Sigmoid colon (tissue), 4 donors: ENCODE data around the gene CAMK1D.

ENCODE experiments used
- EP300 ChIP-seq, 4 donors: sonication (generic); formaldehyde crosslinking; IDR thresholded peaks; one replicate each; pipeline ENCODE4 v1.6.1; 2017; ENCODE audit warnings: antibody characterized with exemption in 4 of 4
- POLR2A ChIP-seq, 2 donors: fragments of 450-650 bp; IDR thresholded peaks; one replicate each; pipeline ENCODE4 v1.6.1; 2016; ENCODE audit warnings: antibody characterized with exemption in 2 of 2, mild to moderate bottlenecking in 2 of 2, moderate library complexity in 2 of 2
- POLR2AphosphoS5 ChIP-seq, 4 donors: sonication (generic); formaldehyde crosslinking; IDR thresholded peaks; one replicate each; pipeline ENCODE4 v1.6.1; 2017; ENCODE audit warnings: antibody characterized with exemption in 4 of 4
- TF ChIP-seq, protein P1 (sequence below), 4 experiments: fragments of 450-650 bp in 3 of 4; fragments of 200-600 bp in 1 of 4; IDR thresholded peaks; one replicate each; pipeline ENCODE4 v1.5.1; 2016 to 2019; ENCODE audit warnings: antibody characterized with exemption in 4 of 4, mild to moderate bottlenecking in 3 of 4, moderate library complexity in 2 of 4

DNA sequence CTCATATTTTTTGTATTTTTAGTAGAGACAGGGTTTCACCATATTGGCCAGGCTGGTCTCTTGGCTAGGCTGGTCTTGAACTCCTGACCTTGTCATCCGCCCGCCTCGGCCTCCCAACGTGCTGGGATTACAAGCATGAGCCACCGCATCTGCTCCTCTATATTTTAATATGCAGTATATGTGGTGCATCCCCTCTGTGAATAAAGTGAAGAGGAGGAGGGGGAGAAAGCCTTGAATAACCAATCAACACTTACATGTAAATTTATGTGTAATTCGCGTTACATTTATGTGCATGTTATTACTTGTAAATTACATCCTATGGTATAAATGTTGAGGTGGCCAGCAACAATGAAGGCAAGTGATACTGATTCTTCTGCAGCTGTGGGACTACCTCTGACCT, 342.2 kb downstream of the CAMK1D start:
- TF ChIP-seq, protein P1, sequence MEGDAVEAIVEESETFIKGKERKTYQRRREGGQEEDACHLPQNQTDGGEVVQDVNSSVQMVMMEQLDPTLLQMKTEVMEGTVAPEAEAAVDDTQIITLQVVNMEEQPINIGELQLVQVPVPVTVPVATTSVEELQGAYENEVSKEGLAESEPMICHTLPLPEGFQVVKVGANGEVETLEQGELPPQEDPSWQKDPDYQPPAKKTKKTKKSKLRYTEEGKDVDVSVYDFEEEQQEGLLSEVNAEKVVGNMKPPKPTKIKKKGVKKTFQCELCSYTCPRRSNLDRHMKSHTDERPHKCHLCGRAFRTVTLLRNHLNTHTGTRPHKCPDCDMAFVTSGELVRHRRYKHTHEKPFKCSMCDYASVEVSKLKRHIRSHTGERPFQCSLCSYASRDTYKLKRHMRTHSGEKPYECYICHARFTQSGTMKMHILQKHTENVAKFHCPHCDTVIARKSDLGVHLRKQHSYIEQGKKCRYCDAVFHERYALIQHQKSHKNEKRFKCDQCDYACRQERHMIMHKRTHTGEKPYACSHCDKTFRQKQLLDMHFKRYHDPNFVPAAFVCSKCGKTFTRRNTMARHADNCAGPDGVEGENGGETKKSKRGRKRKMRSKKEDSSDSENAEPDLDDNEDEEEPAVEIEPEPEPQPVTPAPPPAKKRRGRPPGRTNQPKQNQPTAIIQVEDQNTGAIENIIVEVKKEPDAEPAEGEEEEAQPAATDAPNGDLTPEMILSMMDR (IDR thresholded peaks at IDR 0.05) = no peak
- no peak for TF ChIP-seq POLR2A (IDR thresholded peaks at IDR 0.05)
- no peak for TF ChIP-seq POLR2AphosphoS5 (IDR thresholded peaks at IDR 0.05)
- TF ChIP-seq EP300 (IDR thresholded peaks at IDR 0.05) = no peak
